A549 treated with GW870086 at 1 μM for 4 hours (cell line): Measurements from ENCODE around the gene MMP8. TPM values are rescaled to one million over a fixed set of nuclear protein-coding genes. Genes with fewer than 3 reads are reported as not detected.

ENCODE experiments used
- total RNA-seq: library from RNA; stranded (reverse); fragments of 200-300 nt; extraction: Qiagen RNA extraction; gene quantifications from 5 replicates; pipeline ENCODE4 v1.2.3, GENCODE V29; 2022; ENCODE audit warnings: low read depth

Gene MMP8, protein sequence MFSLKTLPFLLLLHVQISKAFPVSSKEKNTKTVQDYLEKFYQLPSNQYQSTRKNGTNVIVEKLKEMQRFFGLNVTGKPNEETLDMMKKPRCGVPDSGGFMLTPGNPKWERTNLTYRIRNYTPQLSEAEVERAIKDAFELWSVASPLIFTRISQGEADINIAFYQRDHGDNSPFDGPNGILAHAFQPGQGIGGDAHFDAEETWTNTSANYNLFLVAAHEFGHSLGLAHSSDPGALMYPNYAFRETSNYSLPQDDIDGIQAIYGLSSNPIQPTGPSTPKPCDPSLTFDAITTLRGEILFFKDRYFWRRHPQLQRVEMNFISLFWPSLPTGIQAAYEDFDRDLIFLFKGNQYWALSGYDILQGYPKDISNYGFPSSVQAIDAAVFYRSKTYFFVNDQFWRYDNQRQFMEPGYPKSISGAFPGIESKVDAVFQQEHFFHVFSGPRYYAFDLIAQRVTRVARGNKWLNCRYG
- not detected in 5 replicates for total RNA-seq

DNA sequence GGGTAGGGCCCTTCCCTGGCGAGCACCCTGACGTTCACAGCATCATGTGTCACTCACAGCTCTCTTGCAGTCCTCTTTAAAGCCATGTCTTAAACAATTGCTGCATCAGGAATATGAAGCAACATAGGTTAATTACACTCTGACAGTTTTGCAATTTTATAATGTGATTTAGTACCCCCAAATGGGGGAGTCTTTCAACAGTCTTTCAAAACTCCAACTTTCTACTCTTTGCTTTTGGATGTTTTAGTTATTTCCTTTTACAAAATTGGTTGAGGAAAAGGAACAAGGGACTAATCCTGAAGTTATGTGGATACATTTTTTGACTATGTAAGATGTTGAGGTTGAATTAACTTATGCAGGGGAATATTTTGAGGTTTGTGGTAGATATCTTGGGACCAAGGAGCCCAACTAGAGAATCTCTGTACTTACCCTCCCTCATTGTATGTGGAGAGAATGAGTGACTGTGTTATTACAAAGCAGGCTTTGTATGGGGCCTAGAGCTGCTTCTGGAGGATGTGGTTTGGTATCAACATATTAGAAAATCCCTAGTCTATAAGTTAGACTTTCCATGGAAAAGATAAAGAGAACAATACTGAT is at the start of gene MMP8:
Gene MMP8, minus strand, starts transcription at position 51 of the 597 bp plus-strand sequence. CDS start 99 bp downstream, outside the sequence.

DNA sequence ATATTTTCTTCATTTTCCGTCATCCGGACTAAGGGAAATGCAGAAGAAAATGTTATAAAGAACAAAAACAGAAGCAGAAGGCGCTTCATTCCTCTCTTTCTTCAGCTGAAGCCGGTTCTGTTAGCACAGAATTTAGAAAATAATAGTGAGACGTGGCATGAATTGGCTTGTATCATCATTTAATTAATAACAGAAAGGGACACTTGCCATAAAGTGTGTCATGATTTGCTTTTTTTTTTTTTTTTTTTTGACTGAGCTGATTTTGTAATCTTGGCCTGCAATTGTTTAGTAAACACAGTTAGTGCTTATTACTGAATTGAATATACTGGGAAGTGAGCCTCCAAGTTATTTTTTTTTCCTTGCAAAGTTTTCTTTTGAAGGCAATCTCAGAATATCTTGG is 19.1 kb downstream of the MMP8 start, which contains the start of gene MMP27:
Gene MMP27, minus strand, starts transcription at position 144 of the 400 bp plus-strand sequence. Its CDS starts 55 bp downstream, at position 89.

Other genes starting within 250 kb of the MMP8 start
- gene MMP7, start 194.2 kb downstream of the MMP8 start, total RNA-seq: 22.8 to 33.8 TPM (median 24.6 TPM) in 5 replicates
- gene MMP20, start 99.6 kb downstream of the MMP8 start, total RNA-seq: not detected in 5 replicates
- not detected in 5 replicates for gene MMP27, start 19.2 kb downstream of the MMP8 start, total RNA-seq
- 0.53 to 2.1 TPM (median 0.98 TPM) in 5 replicates for gene MMP10, start 55.7 kb upstream of the MMP8 start, total RNA-seq
- 0.42 to 1.5 TPM (median 0.73 TPM) in 5 replicates for gene MMP1, start 73.2 kb upstream of the MMP8 start, total RNA-seq
- 0.17 to 0.28 TPM in 2 of 5 replicates, not detected in the others for gene MMP3, start 118.7 kb upstream of the MMP8 start, total RNA-seq
- 0.07 to 0.09 TPM in 2 of 5 replicates, not detected in the others for gene MMP12, start 150.0 kb upstream of the MMP8 start, total RNA-seq
- gene MMP13, start 230.8 kb upstream of the MMP8 start, total RNA-seq: not detected in 5 replicates